ENCODE measurements around the gene FAM120B. TPM values are rescaled to one million over a fixed set of nuclear protein-coding genes. Genes with fewer than 3 reads are reported as not detected.

FAM120B gene
- polyA plus RNA-seq, 1 donor from 2014 or later, result 17.9 TPM

- Histone ChIP-seq H3K27me3 (ENCODE audit: insufficient read depth, low read depth, low read length) (no peaks in the 10 kb centered on the region), H3K9ac (ENCODE audit: low read length) (no peak overlapping the region)
- no peak for TF ChIP-seq POLR2AphosphoS5 (IDR thresholded peaks at IDR 0.05)
- no peak for TF ChIP-seq TAF1 (IDR thresholded peaks at IDR 0.05; ENCODE audit: low read depth)
- no peak for TF ChIP-seq RAD21 (conservative IDR thresholded peaks at IDR 0.05)
- TF ChIP-seq MXI1 (conservative IDR thresholded peaks at IDR 0.05; ENCODE audit: poor library complexity, severe bottlenecking), result no peak
- no peak for TF ChIP-seq EP300 (conservative IDR thresholded peaks at IDR 0.05; ENCODE audit: poor library complexity, severe bottlenecking)
- no peak for TF ChIP-seq EZH2 (IDR thresholded peaks at IDR 0.05; ENCODE audit: borderline replicate concordance, insufficient read depth, low read length, poor library complexity, severe bottlenecking)
- TF ChIP-seq SMC3 (conservative IDR thresholded peaks at IDR 0.05; ENCODE audit: poor library complexity), result no peak
- no peak for TF ChIP-seq REST (IDR thresholded peaks at IDR 0.05; ENCODE audit: borderline replicate concordance)
- TF ChIP-seq, protein P1, sequence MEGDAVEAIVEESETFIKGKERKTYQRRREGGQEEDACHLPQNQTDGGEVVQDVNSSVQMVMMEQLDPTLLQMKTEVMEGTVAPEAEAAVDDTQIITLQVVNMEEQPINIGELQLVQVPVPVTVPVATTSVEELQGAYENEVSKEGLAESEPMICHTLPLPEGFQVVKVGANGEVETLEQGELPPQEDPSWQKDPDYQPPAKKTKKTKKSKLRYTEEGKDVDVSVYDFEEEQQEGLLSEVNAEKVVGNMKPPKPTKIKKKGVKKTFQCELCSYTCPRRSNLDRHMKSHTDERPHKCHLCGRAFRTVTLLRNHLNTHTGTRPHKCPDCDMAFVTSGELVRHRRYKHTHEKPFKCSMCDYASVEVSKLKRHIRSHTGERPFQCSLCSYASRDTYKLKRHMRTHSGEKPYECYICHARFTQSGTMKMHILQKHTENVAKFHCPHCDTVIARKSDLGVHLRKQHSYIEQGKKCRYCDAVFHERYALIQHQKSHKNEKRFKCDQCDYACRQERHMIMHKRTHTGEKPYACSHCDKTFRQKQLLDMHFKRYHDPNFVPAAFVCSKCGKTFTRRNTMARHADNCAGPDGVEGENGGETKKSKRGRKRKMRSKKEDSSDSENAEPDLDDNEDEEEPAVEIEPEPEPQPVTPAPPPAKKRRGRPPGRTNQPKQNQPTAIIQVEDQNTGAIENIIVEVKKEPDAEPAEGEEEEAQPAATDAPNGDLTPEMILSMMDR (IDR thresholded peaks at IDR 0.05; ENCODE audit: poor library complexity, severe bottlenecking), result no peak
These were observed 118.1 kb downstream of the FAM120B start for GRCh38 chr6:170424604-170425126.

DNA sequence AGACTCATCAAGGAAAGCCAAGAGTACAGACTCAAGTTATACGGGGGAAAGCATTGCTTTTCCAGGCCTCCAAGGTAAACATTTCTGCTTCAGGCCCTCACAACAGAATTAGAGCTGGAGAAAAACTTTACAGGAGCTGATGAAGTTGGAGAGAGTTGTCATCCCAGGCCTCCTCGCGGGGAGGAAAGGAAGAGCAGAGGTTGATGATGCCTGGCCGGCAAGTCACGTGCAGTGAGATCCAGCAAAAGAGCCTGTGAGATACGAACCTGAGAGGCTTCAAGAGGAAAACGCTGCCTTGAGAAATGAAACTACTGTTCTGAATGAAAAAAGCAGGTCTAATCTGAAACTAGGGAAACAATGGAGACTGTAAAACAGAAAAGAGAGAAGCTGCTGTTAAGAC is 122.9 kb downstream of the FAM120B start:
- Histone ChIP-seq H3K27ac (ENCODE audit: low read length) (no peak overlapping the region), H3K79me2 (replicated peaks; ENCODE audit: insufficient read depth, low read length) (no peaks in the 10 kb centered on the region), H3K36me3 (ENCODE audit: insufficient read depth, low read length) (no peaks in the 10 kb centered on the region), H3K4me3 (ENCODE audit: low read length) (no peak overlapping the region), H3K9me2 (ENCODE audit: insufficient read depth, low read length) (no peaks in the 10 kb centered on the region), H3K9me3 (ENCODE audit: low read length) (no peaks in the 10 kb centered on the region), H2AFZ (ENCODE audit: low read depth, low read length) (no peak overlapping the region), H3K4me2 (ENCODE audit: low read length) (no peak overlapping the region), H3K9ac (ENCODE audit: low read length) (no peak overlapping the region), H3F3A (ENCODE audit: insufficient read depth, low read length, poor library complexity, severe bottlenecking) (no peaks in the 10 kb centered on the region), H4K20me1 (ENCODE audit: insufficient read depth) (no peaks in the 10 kb centered on the region), H3K27me3 (ENCODE audit: insufficient read depth, low read depth, low read length) (no peaks in the 10 kb centered on the region)
- TF ChIP-seq MXI1 (conservative IDR thresholded peaks at IDR 0.05; ENCODE audit: poor library complexity, severe bottlenecking), result no peak

More at GRCh38 chr6:170424604-170425126, 118.1 kb downstream of the FAM120B start:
- Histone ChIP-seq H3K36me3 (ENCODE audit: insufficient read depth, low read length) (no peaks in the 10 kb centered on the region), H3F3A (ENCODE audit: insufficient read depth, low read length, poor library complexity, severe bottlenecking) (no peaks in the 10 kb centered on the region), H3K79me2 (replicated peaks; ENCODE audit: insufficient read depth, low read length) (no peaks in the 10 kb centered on the region), H3K9me2 (ENCODE audit: insufficient read depth, low read length) (no peaks in the 10 kb centered on the region), H3K27ac (ENCODE audit: low read length) (no peak overlapping the region), H3K4me3 (ENCODE audit: low read length) (no peak overlapping the region), H3K9me3 (ENCODE audit: low read length) (no peaks in the 10 kb centered on the region), H3K4me2 (ENCODE audit: low read length) (no peak overlapping the region), H4K20me1 (ENCODE audit: insufficient read depth) (no peaks in the 10 kb centered on the region), H2AFZ (ENCODE audit: low read depth, low read length) (no peak overlapping the region)
